Liver (tissue), 9 donors: ENCODE data around the gene MXRA8. TPM values are rescaled to one million over a fixed set of nuclear protein-coding genes. Genes with fewer than 3 reads are reported as not detected.

ENCODE experiments used
- DNase-seq: peaks from one replicate; pipeline ENCODE4 v3.0.0-alpha.2; 2017; ENCODE audit warnings: low spot score
- H3K27ac ChIP-seq, 2 donors: one replicate each; pipeline ENCODE4 v1.7.0; 2013; ENCODE audit warnings: inconsistent platforms in 2 of 2, low read length in 2 of 2, control low read depth in 1 of 2, low read depth in 1 of 2, mild to moderate bottlenecking in 1 of 2
- H3K27me3 ChIP-seq, 4 donors: one replicate each; pipeline versions ENCODE4 v1.6.1 to v1.7.0; 2013; ENCODE audit warnings: low read length in 3 of 4, inconsistent platforms in 1 of 4, mild to moderate bottlenecking in 1 of 4, moderate library complexity in 1 of 4; ENCODE audit not compliant: control insufficient read depth in 4 of 4, insufficient read depth in 4 of 4
- H3K36me3 ChIP-seq, 4 donors: one replicate each; pipeline versions ENCODE4 v1.6.1 to v1.7.0; 2013; ENCODE audit warnings: low read length in 3 of 4, mild to moderate bottlenecking in 3 of 4, low read depth in 1 of 4, moderate library complexity in 1 of 4; ENCODE audit not compliant: control insufficient read depth in 4 of 4, insufficient read depth in 3 of 4
- H3K4me1 ChIP-seq, 4 donors: one replicate each; pipeline versions ENCODE4 v1.6.1 to v1.7.0; 2013; ENCODE audit warnings: low read length in 3 of 4, mild to moderate bottlenecking in 3 of 4, moderate library complexity in 1 of 4; ENCODE audit not compliant: control insufficient read depth in 4 of 4, insufficient read depth in 4 of 4
- H3K4me3 ChIP-seq, 3 donors: one replicate each; pipeline versions ENCODE4 v1.6.1 to v1.7.0; 2013; ENCODE audit warnings: low read length in 3 of 3, control low read depth in 1 of 3, low read depth in 1 of 3, mild to moderate bottlenecking in 1 of 3
- H3K9ac ChIP-seq, 2 donors: one replicate each; pipeline ENCODE4 v1.7.0; 2013; ENCODE audit warnings: low read length in 2 of 2, mild to moderate bottlenecking in 2 of 2, moderate library complexity in 2 of 2, control low read depth in 1 of 2, low read depth in 1 of 2
- H3K9me3 ChIP-seq, 4 donors: one replicate each; pipeline versions ENCODE4 v1.6.1 to v1.7.0; 2013; ENCODE audit warnings: low read length in 3 of 4; ENCODE audit not compliant: control insufficient read depth in 4 of 4
- EGR1 ChIP-seq, 2 donors: IDR thresholded peaks; 2 replicates each; pipeline ENCODE4 v1.6.1; 2016 to 2018; ENCODE audit warnings: antibody characterized with exemption in 2 of 2, low read depth in 2 of 2
- FOXA2 ChIP-seq: IDR thresholded peaks from 2 replicates; pipeline ENCODE4 v1.6.1; 2016; ENCODE audit warnings: antibody characterized with exemption
- GABPA ChIP-seq, 2 donors: IDR thresholded peaks in 1 of 2; conservative IDR thresholded peaks in 1 of 2; 2 replicates each; pipeline ENCODE4 v1.6.1; 2016; ENCODE audit warnings: antibody characterized with exemption in 2 of 2, mild to moderate bottlenecking in 1 of 2, moderate library complexity in 1 of 2
- HNF4A ChIP-seq, 2 donors: conservative IDR thresholded peaks; 2 replicates each; pipeline ENCODE4 v1.6.1; 2016; ENCODE audit warnings: antibody characterized with exemption in 2 of 2, mild to moderate bottlenecking in 2 of 2
- HNF4G ChIP-seq: IDR thresholded peaks from 2 replicates; pipeline ENCODE4 v1.6.1; 2016; ENCODE audit warnings: antibody characterized with exemption
- JUND ChIP-seq, 2 donors: IDR thresholded peaks; 2 replicates each; pipeline ENCODE4 v1.6.1; 2016; ENCODE audit warnings: antibody characterized with exemption in 2 of 2
- RAD21 ChIP-seq, 2 donors: IDR thresholded peaks; 2 replicates each; pipeline ENCODE4 v1.6.1; 2016; ENCODE audit warnings: antibody characterized with exemption in 2 of 2, mild to moderate bottlenecking in 2 of 2
- RXRA ChIP-seq, 2 donors: IDR thresholded peaks; 2 replicates each; pipeline ENCODE4 v1.6.1; 2017 to 2018; ENCODE audit warnings: antibody characterized with exemption in 2 of 2, mild to moderate bottlenecking in 1 of 2
- SP1 ChIP-seq: IDR thresholded peaks from 2 replicates; pipeline ENCODE4 v1.6.1; 2018; ENCODE audit warnings: antibody characterized with exemption, mild to moderate bottlenecking
- YY1 ChIP-seq: IDR thresholded peaks from 2 replicates; pipeline ENCODE4 v1.6.1; 2016; ENCODE audit warnings: antibody characterized with exemption, mild to moderate bottlenecking
- ZBTB33 ChIP-seq: IDR thresholded peaks from 2 replicates; pipeline ENCODE4 v1.6.1; 2016; ENCODE audit warnings: antibody characterized with exemption
- WGBS: extraction: QIAGEN DNeasy Blood & Tissue Kit; methylation state at CpG from one replicate; pipeline ENCODE4 v1.1.7; 2013; 5-methylcytosine and 5-hydroxymethylcytosine counted together
- polyA plus RNA-seq, 2 donors: library from polyadenylated mRNA; stranded (reverse) in 1 of 2; unstranded in 1 of 2; fragments of 200-250 nt in 1 of 2; fragments of >200 nt in 1 of 2; fragmentation: Nextera tagmentation in 1 of 2; extraction: Ambion mirVana in 1 of 2; gene quantifications; one replicate each; pipeline versions ENCODE4 v1.2.1 to v1.2.3, GENCODE V29; 2013 to 2015
- total RNA-seq, 2 donors: library from RNA; depleted of rRNA; stranded (reverse); fragments of >200 nt; gene quantifications; one replicate each; pipeline ENCODE4 v1.2.3, GENCODE V29; 2014
- TF ChIP-seq, protein P1 (sequence below): fragments of 150-350 bp; IDR thresholded peaks from 2 replicates; pipeline ENCODE4 v1.5.1; 2017; ENCODE audit warnings: improper control_type of control experiment, low read depth, low read length; ENCODE audit not compliant: missing input control
- TF ChIP-seq, protein P2 (sequence below): IDR thresholded peaks from 2 replicates; pipeline ENCODE4 v1.6.1; 2016; ENCODE audit warnings: antibody characterized with exemption
- TF ChIP-seq, protein P3 (sequence below): IDR thresholded peaks from 2 replicates; pipeline ENCODE4 v1.6.1; 2016; ENCODE audit warnings: antibody characterized with exemption, mild to moderate bottlenecking
- donor health status: healthy.
- donor health status: healthy.
- donor health status: healthy.
- donor health status: healthy.
- donor health status: healthy.

Gene MXRA8
- total and polyA plus RNA-seq, 4 donors, result 1.8 to 5.9 (median 4.2) TPM

GRCh38 chr1:1361982-1362423, 3.6 kb upstream of the MXRA8 start (continued):
- TF ChIP-seq GABPA (IDR thresholded peaks at IDR 0.05 in 1 of 2, conservative IDR thresholded peaks at IDR 0.05 in 1 of 2) (no peak), EGR1 (IDR thresholded peaks at IDR 0.05; ENCODE audit: low read depth in 2 of 2) (no peak), YY1 (no peak), SP1 (no peak), JUND (IDR thresholded peaks at IDR 0.05) (no peak), FOXA2 (no peak), RXRA (IDR thresholded peaks at IDR 0.05) (no peak)
- TF ChIP-seq, protein P1, sequence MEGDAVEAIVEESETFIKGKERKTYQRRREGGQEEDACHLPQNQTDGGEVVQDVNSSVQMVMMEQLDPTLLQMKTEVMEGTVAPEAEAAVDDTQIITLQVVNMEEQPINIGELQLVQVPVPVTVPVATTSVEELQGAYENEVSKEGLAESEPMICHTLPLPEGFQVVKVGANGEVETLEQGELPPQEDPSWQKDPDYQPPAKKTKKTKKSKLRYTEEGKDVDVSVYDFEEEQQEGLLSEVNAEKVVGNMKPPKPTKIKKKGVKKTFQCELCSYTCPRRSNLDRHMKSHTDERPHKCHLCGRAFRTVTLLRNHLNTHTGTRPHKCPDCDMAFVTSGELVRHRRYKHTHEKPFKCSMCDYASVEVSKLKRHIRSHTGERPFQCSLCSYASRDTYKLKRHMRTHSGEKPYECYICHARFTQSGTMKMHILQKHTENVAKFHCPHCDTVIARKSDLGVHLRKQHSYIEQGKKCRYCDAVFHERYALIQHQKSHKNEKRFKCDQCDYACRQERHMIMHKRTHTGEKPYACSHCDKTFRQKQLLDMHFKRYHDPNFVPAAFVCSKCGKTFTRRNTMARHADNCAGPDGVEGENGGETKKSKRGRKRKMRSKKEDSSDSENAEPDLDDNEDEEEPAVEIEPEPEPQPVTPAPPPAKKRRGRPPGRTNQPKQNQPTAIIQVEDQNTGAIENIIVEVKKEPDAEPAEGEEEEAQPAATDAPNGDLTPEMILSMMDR, result no peak

DNA sequence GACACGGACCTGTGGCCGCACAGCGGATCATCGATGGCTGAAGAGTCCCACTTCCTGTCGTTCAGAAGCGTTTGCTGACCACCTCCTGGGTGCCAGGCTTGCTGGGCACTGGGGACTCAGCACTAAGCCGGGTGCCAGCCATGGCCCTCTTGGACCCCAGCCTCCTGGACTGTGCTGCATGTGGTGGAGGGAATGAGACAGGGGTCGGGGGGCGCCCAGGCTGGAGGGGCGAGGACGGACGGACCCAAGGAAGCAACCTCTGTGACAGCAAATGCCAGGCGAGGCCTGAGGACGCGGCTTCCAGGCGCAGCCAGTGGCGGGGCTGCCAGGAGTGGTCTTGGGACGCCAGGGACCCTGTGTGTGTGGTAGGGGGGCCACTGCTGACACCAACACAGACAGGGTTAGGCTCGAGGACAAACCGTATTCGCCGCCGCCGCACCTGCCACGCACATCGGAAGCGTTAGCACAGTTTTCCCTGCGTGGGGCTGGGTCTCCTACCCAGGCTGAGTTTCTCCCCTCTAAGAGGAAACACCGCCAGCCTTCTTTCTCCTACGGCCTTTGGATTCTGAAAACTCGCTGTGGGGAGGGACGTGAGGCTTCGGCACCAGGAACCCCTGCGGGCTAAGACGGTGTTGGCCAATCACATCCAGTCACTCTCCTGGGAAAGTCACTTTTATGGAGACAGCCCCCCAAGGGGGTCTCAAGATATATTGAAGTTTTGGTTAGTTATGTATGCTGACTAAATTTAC, 3.1 kb upstream of the MXRA8 start:
- H3K4me3 ChIP-seq, result no peak overlapping the region
- H3K4me1 ChIP-seq, result no peaks in the 10 kb centered on the region
- H3K36me3 ChIP-seq, result no peaks in the 10 kb centered on the region
- WGBS, result 80% methylated on average over 35 of the region's 35 CpGs
- no peak overlapping the region for H3K9ac ChIP-seq
- H3K27ac ChIP-seq, result no peak overlapping the region
- DNase-seq, result no peak
- no peaks in the 10 kb centered on the region for H3K27me3 ChIP-seq
- H3K9me3 ChIP-seq, result no peaks in the 10 kb centered on the region
- TF ChIP-seq EGR1 (IDR thresholded peaks at IDR 0.05; ENCODE audit: low read depth in 2 of 2), result no peak
- TF ChIP-seq, protein P1, result no peak
- no peak for TF ChIP-seq HNF4G
- no peak for TF ChIP-seq YY1
- TF ChIP-seq, protein P2, sequence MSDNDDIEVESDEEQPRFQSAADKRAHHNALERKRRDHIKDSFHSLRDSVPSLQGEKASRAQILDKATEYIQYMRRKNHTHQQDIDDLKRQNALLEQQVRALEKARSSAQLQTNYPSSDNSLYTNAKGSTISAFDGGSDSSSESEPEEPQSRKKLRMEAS, result no peak
- no peak for TF ChIP-seq ZBTB33
- no peak for TF ChIP-seq GABPA (IDR thresholded peaks at IDR 0.05 in 1 of 2, conservative IDR thresholded peaks at IDR 0.05 in 1 of 2)
- TF ChIP-seq, protein P3, sequence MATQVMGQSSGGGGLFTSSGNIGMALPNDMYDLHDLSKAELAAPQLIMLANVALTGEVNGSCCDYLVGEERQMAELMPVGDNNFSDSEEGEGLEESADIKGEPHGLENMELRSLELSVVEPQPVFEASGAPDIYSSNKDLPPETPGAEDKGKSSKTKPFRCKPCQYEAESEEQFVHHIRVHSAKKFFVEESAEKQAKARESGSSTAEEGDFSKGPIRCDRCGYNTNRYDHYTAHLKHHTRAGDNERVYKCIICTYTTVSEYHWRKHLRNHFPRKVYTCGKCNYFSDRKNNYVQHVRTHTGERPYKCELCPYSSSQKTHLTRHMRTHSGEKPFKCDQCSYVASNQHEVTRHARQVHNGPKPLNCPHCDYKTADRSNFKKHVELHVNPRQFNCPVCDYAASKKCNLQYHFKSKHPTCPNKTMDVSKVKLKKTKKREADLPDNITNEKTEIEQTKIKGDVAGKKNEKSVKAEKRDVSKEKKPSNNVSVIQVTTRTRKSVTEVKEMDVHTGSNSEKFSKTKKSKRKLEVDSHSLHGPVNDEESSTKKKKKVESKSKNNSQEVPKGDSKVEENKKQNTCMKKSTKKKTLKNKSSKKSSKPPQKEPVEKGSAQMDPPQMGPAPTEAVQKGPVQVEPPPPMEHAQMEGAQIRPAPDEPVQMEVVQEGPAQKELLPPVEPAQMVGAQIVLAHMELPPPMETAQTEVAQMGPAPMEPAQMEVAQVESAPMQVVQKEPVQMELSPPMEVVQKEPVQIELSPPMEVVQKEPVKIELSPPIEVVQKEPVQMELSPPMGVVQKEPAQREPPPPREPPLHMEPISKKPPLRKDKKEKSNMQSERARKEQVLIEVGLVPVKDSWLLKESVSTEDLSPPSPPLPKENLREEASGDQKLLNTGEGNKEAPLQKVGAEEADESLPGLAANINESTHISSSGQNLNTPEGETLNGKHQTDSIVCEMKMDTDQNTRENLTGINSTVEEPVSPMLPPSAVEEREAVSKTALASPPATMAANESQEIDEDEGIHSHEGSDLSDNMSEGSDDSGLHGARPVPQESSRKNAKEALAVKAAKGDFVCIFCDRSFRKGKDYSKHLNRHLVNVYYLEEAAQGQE, result no peak
- no peak for TF ChIP-seq SP1
- no peak for TF ChIP-seq HNF4A (conservative IDR thresholded peaks at IDR 0.05)
- TF ChIP-seq RAD21 (IDR thresholded peaks at IDR 0.05), result no peak
